22Rv1 (cell line): ENCODE results near the gene GPR151.
A peak's percentile ranks its signal among the peaks of the same experiment; 100 is the strongest.

ENCODE experiments used
- H3K27ac ChIP-seq: fragments of 450-650 bp; 2 replicates; pipeline ENCODE4 v1.5.1; 2017
- CTCF ChIP-seq: fragments of 450-650 bp; IDR thresholded peaks from 2 replicates; pipeline ENCODE4 v1.5.1; 2017; ENCODE audit warnings: mild to moderate bottlenecking
- ZFX ChIP-seq: fragments of 450-650 bp; IDR thresholded peaks from 2 replicates; pipeline ENCODE4 v1.6.1; 2017; ENCODE audit warnings: antibody characterized with exemption, borderline replicate concordance

The GPR151 gene

GRCh38 chr5:146549615-146550014, 33.6 kb upstream of the GPR151 start:
- no peak overlapping the region for H3K27ac ChIP-seq
- TF ChIP-seq ZFX (no peak), CTCF (no peak)

GRCh38 chr5:146548781-146549449, 32.9 kb upstream of the GPR151 start:
- no peak for TF ChIP-seq ZFX
- no peak for TF ChIP-seq CTCF
- no peak overlapping the region for H3K27ac ChIP-seq

- no peak overlapping the region for H3K27ac ChIP-seq
- TF ChIP-seq CTCF = no peak
- no peak for TF ChIP-seq ZFX
These were observed 28.2 kb upstream of the GPR151 start for GRCh38 chr5:146544232-146544631.

- no peak overlapping the region for H3K27ac ChIP-seq
- TF ChIP-seq ZFX = no peak
- peak; percentile 91 for TF ChIP-seq CTCF
These were observed 26.2 kb upstream of the GPR151 start for GRCh38 chr5:146541958-146542849.

GRCh38 chr5:146540414-146540813, 24.4 kb upstream of the GPR151 start:
- H3K27ac ChIP-seq = no peak overlapping the region
- no peak for TF ChIP-seq ZFX
- TF ChIP-seq CTCF = no peak

GRCh38 chr5:146539973-146540372, 24.0 kb upstream of the GPR151 start:
- H3K27ac ChIP-seq = no peak overlapping the region
- TF ChIP-seq ZFX = no peak
- TF ChIP-seq CTCF = no peak

GRCh38 chr5:146538432-146538831, 22.4 kb upstream of the GPR151 start:
- H3K27ac ChIP-seq = no peak overlapping the region
- TF ChIP-seq CTCF (no peak), ZFX (no peak)
